HepG2 (cell line): ENCODE measurements around the gene CISD3. TPM values are rescaled to one million over a fixed set of nuclear protein-coding genes. Genes with fewer than 3 reads are reported as not detected.

Experiments
- KAT8 ChIP-seq: IDR thresholded peaks from 2 replicates; pipeline ENCODE4 v1.6.1; 2016; ENCODE audit warnings: missing genetic modification reagents, missing compliant biosample characterization
- KMT2A ChIP-seq: sonication (generic); formaldehyde crosslinking; IDR thresholded peaks from 2 replicates; pipeline ENCODE4 v1.4.0; 2020; ENCODE audit warnings: missing genetic modification reagents
- MAFK ChIP-seq, 2 experiments: IDR thresholded peaks in 1 of 2; conservative IDR thresholded peaks in 1 of 2; 2 replicates each; pipeline ENCODE4 v1.6.1; 2011; ENCODE audit warnings: improper control_type of control experiment in 2 of 2, low read length in 2 of 2
- MIER3 ChIP-seq: IDR thresholded peaks from 2 replicates; pipeline ENCODE4 v1.6.1; 2016; ENCODE audit warnings: missing compliant biosample characterization, borderline replicate concordance
- MYC ChIP-seq: sonication (generic); formaldehyde crosslinking; IDR thresholded peaks from 2 replicates; pipeline ENCODE4 v1.9.0; 2021; ENCODE audit warnings: missing genetic modification reagents, borderline replicate concordance
- POLR2A ChIP-seq, 2 experiments: IDR thresholded peaks; 2 replicates each; pipeline ENCODE4 v1.6.1; 2011; ENCODE audit warnings: low read depth in 2 of 2, low read length in 2 of 2, mild to moderate bottlenecking in 1 of 2, moderate library complexity in 1 of 2; ENCODE audit not compliant: insufficient read depth in 1 of 2
- RXRB ChIP-seq: IDR thresholded peaks from 2 replicates; pipeline ENCODE4 v1.6.1; 2016; ENCODE audit warnings: borderline replicate concordance, missing genetic modification reagents, missing compliant biosample characterization
- SMC3 ChIP-seq: IDR thresholded peaks from 2 replicates; pipeline ENCODE4 v1.6.1; 2011; ENCODE audit warnings: low read length, improper control_type of control experiment
- SP5 ChIP-seq: IDR thresholded peaks from 2 replicates; pipeline ENCODE4 v1.6.1; 2016; ENCODE audit warnings: low read depth, borderline replicate concordance
- TOE1 ChIP-seq: sonication (generic); formaldehyde crosslinking; IDR thresholded peaks from 2 replicates; pipeline ENCODE4 v1.4.0; 2020; ENCODE audit warnings: mild to moderate bottlenecking, missing genetic modification reagents
- ZNF251 ChIP-seq: sonication (generic); formaldehyde crosslinking; IDR thresholded peaks from 2 replicates; pipeline ENCODE4 v1.9.0; 2021; ENCODE audit warnings: mild to moderate bottlenecking, missing genetic modification reagents
- ZNF441 ChIP-seq: sonication (generic); formaldehyde crosslinking; IDR thresholded peaks from 2 replicates; pipeline ENCODE4 v1.7.0; 2021; ENCODE audit warnings: missing genetic modification reagents, borderline replicate concordance
- ZNF562 ChIP-seq: sonication (generic); formaldehyde crosslinking; IDR thresholded peaks from 2 replicates; pipeline ENCODE4 v1.8.0; 2022; ENCODE audit warnings: missing genetic modification reagents, borderline replicate concordance
- ZNF781 ChIP-seq: sonication (generic); formaldehyde crosslinking; IDR thresholded peaks from 2 replicates; pipeline ENCODE4 v1.5.1; 2020; ENCODE audit warnings: borderline replicate concordance, mild to moderate bottlenecking, missing genetic modification reagents; ENCODE audit errors: not compliant biosample characterization
- polyA plus RNA-seq, 8 experiments: library from polyadenylated mRNA; depleted of rRNA in 3 of 8; stranded (reverse) in 7 of 8; unstranded in 1 of 8; fragments of >200 nt; fragmentation: Illumina TruSeq in 4 of 8; extraction: Trizol in 4 of 8; gene quantifications; 2 replicates each; pipeline versions ENCODE4 v1.2.1 to v1.2.3, GENCODE V29; 2011 to 2016; ENCODE audit warnings: low read depth in 4 of 8, missing spikeins in 1 of 8, mixed read lengths in 1 of 8; ENCODE audit not compliant: insufficient read depth in 1 of 8
- total RNA-seq, 5 experiments: library from RNA; depleted of rRNA; stranded (reverse); fragments of >200 nt; fragmentation: Illumina TruSeq; extraction: Trizol; gene quantifications; 2 replicates each; pipeline ENCODE4 v1.2.3, GENCODE V29; 2016; ENCODE audit warnings: low read depth in 1 of 5
- TF ChIP-seq, protein P1 (sequence below): sonication (generic); formaldehyde crosslinking; IDR thresholded peaks from 2 replicates; pipeline ENCODE4 v1.4.0; 2020; ENCODE audit warnings: mild to moderate bottlenecking, missing genetic modification reagents, borderline replicate concordance
- TF ChIP-seq, protein P2 (sequence below): sonication (generic); formaldehyde crosslinking; IDR thresholded peaks from 2 replicates; pipeline ENCODE4 v1.8.0; 2022; ENCODE audit warnings: missing genetic modification reagents, mild to moderate bottlenecking, moderate library complexity, borderline replicate concordance
- TF ChIP-seq, protein P3 (sequence below): sonication (generic); formaldehyde crosslinking; IDR thresholded peaks from 2 replicates; pipeline ENCODE4 v1.4.0; 2020; ENCODE audit warnings: missing genetic modification reagents
- TF ChIP-seq, protein P4 (sequence below): sonication (generic); formaldehyde crosslinking; IDR thresholded peaks from 2 replicates; pipeline ENCODE4 v1.4.0; 2020; ENCODE audit warnings: mild to moderate bottlenecking, missing genetic modification reagents

CISD3 gene
- total and polyA plus RNA-seq, 2 of the 13 experiments (the other 11 are each of a cell fraction or from before 2014, with no cell fraction given) = 30.0 to 34.1 TPM

DNA sequence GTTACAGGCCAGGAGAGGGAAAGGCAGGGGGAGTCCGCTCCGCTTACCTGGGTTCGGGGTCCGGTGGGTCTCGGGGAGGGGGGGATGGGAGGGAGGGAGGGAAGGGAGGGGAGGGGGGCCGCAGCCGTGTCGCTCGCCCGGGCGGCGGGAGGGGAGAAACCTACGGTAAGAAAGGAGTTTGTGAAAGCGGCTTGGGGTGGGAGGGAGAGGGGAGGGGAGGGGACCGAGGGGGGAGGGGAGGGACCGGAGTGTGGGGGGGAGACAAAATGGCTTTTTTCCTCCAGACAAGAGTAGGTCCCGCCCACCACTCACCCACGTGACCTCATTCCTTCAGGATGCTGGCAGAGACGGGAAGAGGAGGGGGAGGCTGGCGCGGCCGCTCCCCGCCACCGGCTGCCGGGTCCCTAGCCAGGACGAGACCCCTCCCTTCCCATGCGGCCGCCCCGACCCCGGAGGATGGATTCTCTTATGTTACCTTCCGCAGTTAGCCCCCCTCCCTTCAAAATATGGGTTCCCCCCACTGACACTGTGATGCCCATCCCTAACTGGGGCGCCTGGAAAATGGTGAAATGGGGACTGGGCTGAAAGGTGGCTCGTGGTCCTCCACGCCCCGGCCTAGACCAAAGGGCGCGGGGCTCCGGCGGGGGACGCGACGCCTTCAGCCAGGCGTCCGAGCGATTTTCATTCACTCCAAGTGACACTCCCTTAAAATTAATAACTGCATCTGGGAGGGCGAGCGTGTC, 18.2 kb downstream of the CISD3 start, which contains the start of gene PCGF2 (continued):
- TF ChIP-seq ZNF781 (CRISPR knock-in tag) = peak; percentile 76
- TF ChIP-seq TOE1 (CRISPR knock-in tag) = no peak
- peak; percentile 19; the same call in 1 of the 2 replicates for TF ChIP-seq RXRB (CRISPR knock-in tag)
- TF ChIP-seq, protein P1, sequence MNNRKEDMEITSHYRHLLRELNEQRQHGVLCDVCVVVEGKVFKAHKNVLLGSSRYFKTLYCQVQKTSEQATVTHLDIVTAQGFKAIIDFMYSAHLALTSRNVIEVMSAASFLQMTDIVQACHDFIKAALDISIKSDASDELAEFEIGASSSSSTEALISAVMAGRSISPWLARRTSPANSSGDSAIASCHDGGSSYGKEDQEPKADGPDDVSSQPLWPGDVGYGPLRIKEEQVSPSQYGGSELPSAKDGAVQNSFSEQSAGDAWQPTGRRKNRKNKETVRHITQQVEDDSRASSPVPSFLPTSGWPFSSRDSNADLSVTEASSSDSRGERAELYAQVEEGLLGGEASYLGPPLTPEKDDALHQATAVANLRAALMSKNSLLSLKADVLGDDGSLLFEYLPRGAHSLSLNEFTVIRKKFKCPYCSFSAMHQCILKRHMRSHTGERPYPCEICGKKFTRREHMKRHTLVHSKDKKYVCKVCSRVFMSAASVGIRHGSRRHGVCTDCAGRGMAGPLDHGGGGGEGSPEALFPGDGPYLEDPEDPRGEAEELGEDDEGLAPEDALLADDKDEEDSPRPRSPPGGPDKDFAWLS (CRISPR knock-in tag) = no peak
- TF ChIP-seq SMC3 = no peak
- TF ChIP-seq ZNF251 (CRISPR knock-in tag) = no peak
- no peak for TF ChIP-seq KMT2A (CRISPR knock-in tag)
- TF ChIP-seq, protein P2, sequence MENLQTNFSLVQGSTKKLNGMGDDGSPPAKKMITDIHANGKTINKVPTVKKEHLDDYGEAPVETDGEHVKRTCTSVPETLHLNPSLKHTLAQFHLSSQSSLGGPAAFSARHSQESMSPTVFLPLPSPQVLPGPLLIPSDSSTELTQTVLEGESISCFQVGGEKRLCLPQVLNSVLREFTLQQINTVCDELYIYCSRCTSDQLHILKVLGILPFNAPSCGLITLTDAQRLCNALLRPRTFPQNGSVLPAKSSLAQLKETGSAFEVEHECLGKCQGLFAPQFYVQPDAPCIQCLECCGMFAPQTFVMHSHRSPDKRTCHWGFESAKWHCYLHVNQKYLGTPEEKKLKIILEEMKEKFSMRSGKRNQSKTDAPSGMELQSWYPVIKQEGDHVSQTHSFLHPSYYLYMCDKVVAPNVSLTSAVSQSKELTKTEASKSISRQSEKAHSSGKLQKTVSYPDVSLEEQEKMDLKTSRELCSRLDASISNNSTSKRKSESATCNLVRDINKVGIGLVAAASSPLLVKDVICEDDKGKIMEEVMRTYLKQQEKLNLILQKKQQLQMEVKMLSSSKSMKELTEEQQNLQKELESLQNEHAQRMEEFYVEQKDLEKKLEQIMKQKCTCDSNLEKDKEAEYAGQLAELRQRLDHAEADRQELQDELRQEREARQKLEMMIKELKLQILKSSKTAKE (CRISPR knock-in tag) = 0 out of 2 replicates have a peak, but pooled peaks have one; percentile 9
- no peak for TF ChIP-seq ZNF441
- TF ChIP-seq, protein P3, sequence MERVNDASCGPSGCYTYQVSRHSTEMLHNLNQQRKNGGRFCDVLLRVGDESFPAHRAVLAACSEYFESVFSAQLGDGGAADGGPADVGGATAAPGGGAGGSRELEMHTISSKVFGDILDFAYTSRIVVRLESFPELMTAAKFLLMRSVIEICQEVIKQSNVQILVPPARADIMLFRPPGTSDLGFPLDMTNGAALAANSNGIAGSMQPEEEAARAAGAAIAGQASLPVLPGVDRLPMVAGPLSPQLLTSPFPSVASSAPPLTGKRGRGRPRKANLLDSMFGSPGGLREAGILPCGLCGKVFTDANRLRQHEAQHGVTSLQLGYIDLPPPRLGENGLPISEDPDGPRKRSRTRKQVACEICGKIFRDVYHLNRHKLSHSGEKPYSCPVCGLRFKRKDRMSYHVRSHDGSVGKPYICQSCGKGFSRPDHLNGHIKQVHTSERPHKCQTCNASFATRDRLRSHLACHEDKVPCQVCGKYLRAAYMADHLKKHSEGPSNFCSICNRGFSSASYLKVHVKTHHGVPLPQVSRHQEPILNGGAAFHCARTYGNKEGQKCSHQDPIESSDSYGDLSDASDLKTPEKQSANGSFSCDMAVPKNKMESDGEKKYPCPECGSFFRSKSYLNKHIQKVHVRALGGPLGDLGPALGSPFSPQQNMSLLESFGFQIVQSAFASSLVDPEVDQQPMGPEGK (CRISPR knock-in tag) = peak; percentile 78
- TF ChIP-seq POLR2A (IDR thresholded peaks at IDR 0.05; ENCODE audit: insufficient read depth in 1 of 2, low read depth in 2 of 2, low read length in 2 of 2) = peak; percentile 19 to 56; a peak in 2 of 4 replicates
- TF ChIP-seq MIER3 (CRISPR knock-in tag) = 0 out of 2 replicates have a peak, but pooled peaks have one; percentile 21
- TF ChIP-seq MAFK (conservative IDR thresholded peaks at IDR 0.05 in 1 of 2, IDR thresholded peaks at IDR 0.05 in 1 of 2; ENCODE audit: low read length in 2 of 2) = no peak
- no peak for TF ChIP-seq ZNF562 (CRISPR knock-in tag)
- TF ChIP-seq KAT8 (CRISPR knock-in tag) = 0 out of 2 replicates have a peak, but pooled peaks have one; percentile 9
- 0 out of 2 replicates have a peak, but pooled peaks have one; percentile 42 for TF ChIP-seq SP5 (CRISPR knock-in tag)
- TF ChIP-seq, protein P4, sequence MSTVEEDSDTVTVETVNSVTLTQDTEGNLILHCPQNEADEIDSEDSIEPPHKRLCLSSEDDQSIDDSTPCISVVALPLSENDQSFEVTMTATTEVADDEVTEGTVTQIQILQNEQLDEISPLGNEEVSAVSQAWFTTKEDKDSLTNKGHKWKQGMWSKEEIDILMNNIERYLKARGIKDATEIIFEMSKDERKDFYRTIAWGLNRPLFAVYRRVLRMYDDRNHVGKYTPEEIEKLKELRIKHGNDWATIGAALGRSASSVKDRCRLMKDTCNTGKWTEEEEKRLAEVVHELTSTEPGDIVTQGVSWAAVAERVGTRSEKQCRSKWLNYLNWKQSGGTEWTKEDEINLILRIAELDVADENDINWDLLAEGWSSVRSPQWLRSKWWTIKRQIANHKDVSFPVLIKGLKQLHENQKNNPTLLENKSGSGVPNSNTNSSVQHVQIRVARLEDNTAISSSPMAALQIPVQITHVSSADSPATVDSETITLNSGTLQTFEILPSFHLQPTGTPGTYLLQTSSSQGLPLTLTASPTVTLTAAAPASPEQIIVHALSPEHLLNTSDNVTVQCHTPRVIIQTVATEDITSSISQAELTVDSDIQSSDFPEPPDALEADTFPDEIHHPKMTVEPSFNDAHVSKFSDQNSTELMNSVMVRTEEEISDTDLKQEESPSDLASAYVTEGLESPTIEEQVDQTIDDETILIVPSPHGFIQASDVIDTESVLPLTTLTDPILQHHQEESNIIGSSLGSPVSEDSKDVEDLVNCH = no peak
- TF ChIP-seq MYC (CRISPR knock-in tag) = peak; percentile 26; the same call in 1 of the 2 replicates
